ENCODE measurements around the gene CAMK4. TPM values are rescaled to one million over a fixed set of nuclear protein-coding genes. Genes with fewer than 3 reads are reported as not detected.

CAMK4 gene
- total RNA-seq, 4 donors from 2014 or later: 0.75 to 5.6 (median 4.7) TPM

DNA sequence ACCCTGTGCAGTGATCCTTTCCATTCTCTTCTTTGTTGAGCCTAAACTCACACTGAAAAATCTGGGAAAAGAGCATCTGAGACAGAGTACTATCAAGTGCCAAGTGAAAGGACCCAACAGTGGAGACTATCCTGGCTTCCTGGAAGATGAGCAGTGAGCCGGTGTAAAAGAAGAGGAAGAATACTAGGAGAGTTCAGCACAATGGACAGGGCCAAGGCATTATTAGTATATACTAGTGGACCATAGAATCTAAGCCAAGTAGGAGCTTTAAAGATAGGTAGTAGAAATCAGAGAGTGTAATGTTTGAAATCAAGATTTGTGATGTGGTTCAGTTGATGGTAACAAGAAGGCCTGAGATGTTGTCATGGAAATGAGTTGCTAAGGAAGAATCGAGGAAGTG is 140.8 kb downstream of the CAMK4 start:
- H3K36me3 ChIP-seq: no peaks in the 10 kb centered on the region
- no peak for DNase-seq
- 76 to 80% methylated on average over 2 of the region's 2 CpGs for WGBS, 2 donors (ENCODE audit: low coverage in 1 of 2)
- no peak overlapping the region for H3K27ac ChIP-seq
- no peaks in the 10 kb centered on the region for H3K9me3 ChIP-seq
- H3K4me3 ChIP-seq: no peak overlapping the region
- H3K4me1 ChIP-seq: no peaks in the 10 kb centered on the region
- H3K27me3 ChIP-seq: no peaks in the 10 kb centered on the region
- in situ Hi-C loops (cut with MboI; ENCODE audit: low pct_ligation_motif_present in 1 of 4, low pct_unique_long_range_greater_than_20kb in 1 of 4, low sequenced_read_pairs in 3 of 4): no loop called here
- intact Hi-C loops (cut with DNase I; ENCODE audit: low total_unique reads): no loop called here
- no peak for TF ChIP-seq EP300 (IDR thresholded peaks at IDR 0.05; ENCODE audit: low read depth)
- TF ChIP-seq, protein P1, sequence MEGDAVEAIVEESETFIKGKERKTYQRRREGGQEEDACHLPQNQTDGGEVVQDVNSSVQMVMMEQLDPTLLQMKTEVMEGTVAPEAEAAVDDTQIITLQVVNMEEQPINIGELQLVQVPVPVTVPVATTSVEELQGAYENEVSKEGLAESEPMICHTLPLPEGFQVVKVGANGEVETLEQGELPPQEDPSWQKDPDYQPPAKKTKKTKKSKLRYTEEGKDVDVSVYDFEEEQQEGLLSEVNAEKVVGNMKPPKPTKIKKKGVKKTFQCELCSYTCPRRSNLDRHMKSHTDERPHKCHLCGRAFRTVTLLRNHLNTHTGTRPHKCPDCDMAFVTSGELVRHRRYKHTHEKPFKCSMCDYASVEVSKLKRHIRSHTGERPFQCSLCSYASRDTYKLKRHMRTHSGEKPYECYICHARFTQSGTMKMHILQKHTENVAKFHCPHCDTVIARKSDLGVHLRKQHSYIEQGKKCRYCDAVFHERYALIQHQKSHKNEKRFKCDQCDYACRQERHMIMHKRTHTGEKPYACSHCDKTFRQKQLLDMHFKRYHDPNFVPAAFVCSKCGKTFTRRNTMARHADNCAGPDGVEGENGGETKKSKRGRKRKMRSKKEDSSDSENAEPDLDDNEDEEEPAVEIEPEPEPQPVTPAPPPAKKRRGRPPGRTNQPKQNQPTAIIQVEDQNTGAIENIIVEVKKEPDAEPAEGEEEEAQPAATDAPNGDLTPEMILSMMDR (IDR thresholded peaks at IDR 0.05): no peak
- TF ChIP-seq POLR2A (IDR thresholded peaks at IDR 0.05): no peak
- no peak for TF ChIP-seq POLR2AphosphoS5 (IDR thresholded peaks at IDR 0.05)

- no peaks in the 10 kb centered on the region for H3K9me3 ChIP-seq
- in situ Hi-C loops (cut with MboI; ENCODE audit: low pct_ligation_motif_present in 1 of 4, low pct_unique_long_range_greater_than_20kb in 1 of 4, low sequenced_read_pairs in 3 of 4) (no loop called here), intact Hi-C loops (cut with DNase I; ENCODE audit: low total_unique reads) (no loop called here)
- DNase-seq: no peak
- H3K27ac ChIP-seq: no peak overlapping the region
- TF ChIP-seq POLR2A (IDR thresholded peaks at IDR 0.05) (no peak), EP300 (IDR thresholded peaks at IDR 0.05; ENCODE audit: low read depth) (no peak), POLR2AphosphoS5 (IDR thresholded peaks at IDR 0.05) (no peak)
- TF ChIP-seq, protein P1 (IDR thresholded peaks at IDR 0.05): no peak
- no peaks in the 10 kb centered on the region for H3K36me3 ChIP-seq
- no peak overlapping the region for H3K4me3 ChIP-seq
- H3K27me3 ChIP-seq: no peaks in the 10 kb centered on the region
- H3K4me1 ChIP-seq: no peaks in the 10 kb centered on the region
These were observed 142.2 kb downstream of the CAMK4 start for GRCh38 chr5:111366388-111366787.

DNA sequence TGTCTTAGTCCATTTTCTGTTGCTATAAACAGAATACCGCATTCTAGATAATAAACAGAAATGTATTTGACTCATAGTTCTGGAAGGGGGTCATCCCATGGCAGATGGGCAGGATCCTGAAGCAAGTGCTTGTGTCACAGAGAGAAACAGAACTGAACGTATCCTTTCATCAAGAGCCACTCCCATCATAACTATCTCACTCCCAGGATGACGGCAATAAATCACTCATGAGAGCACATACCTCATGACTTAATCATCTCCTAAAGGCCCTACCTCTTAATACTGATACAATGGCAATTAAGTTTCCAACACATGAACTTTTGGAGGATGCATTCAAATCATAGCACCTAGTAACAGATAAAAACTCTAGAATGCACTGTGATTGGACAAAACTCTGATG is 142.9 kb downstream of the CAMK4 start:
- in situ Hi-C loops (cut with MboI; ENCODE audit: low pct_ligation_motif_present in 1 of 4, low pct_unique_long_range_greater_than_20kb in 1 of 4, low sequenced_read_pairs in 3 of 4): no loop called here
- WGBS, 2 donors (ENCODE audit: low coverage in 1 of 2): 55 to 64% methylated on average over 2 to 3 of the region's 3 CpGs
- DNase-seq: no peak
- Histone ChIP-seq H3K9me3 (no peaks in the 10 kb centered on the region), H3K27me3 (no peaks in the 10 kb centered on the region), H3K27ac (no peak overlapping the region), H3K4me3 (no peak overlapping the region), H3K36me3 (no peaks in the 10 kb centered on the region), H3K4me1 (no peaks in the 10 kb centered on the region)
- intact Hi-C loops (cut with DNase I; ENCODE audit: low total_unique reads): no loop called here
- TF ChIP-seq POLR2AphosphoS5 (IDR thresholded peaks at IDR 0.05): no peak
- TF ChIP-seq POLR2A (IDR thresholded peaks at IDR 0.05): no peak

DNA sequence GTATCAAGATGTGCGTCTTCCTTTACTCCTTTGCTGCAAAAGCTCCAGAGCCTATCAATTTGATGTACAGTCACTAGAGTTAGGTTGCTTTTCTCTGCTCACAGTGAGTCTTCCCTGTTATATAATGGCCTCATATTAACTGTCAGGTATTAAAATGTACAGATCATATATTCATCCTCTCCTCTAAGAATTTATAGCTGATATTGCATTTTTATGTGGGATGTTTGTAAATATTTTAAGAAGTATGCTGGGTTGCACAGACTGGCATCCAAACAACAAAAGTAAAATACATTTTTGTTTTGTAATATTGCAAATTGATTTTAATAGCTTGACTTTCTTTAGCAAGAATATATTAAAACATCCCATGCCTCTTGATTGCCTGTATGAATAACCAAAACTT is 148.6 kb downstream of the CAMK4 start:
- H3K4me1 ChIP-seq: no peaks in the 10 kb centered on the region
- H3K27ac ChIP-seq: no peak overlapping the region
- intact Hi-C loops (cut with DNase I; ENCODE audit: low total_unique reads): no loop called here
- no peak for DNase-seq
- in situ Hi-C loops (cut with MboI; ENCODE audit: low pct_ligation_motif_present in 1 of 4, low pct_unique_long_range_greater_than_20kb in 1 of 4, low sequenced_read_pairs in 3 of 4): no loop called here
- WGBS, 2 donors (ENCODE audit: low coverage in 1 of 2): 96% methylated on average over 1 of the region's 1 CpG; no CpG with 5 or more reads in 1 of the 2 donors
- TF ChIP-seq POLR2A (IDR thresholded peaks at IDR 0.05): no peak
- no peak for TF ChIP-seq EP300 (IDR thresholded peaks at IDR 0.05; ENCODE audit: low read depth)
- TF ChIP-seq, protein P1 (IDR thresholded peaks at IDR 0.05): no peak
- no peak for TF ChIP-seq POLR2AphosphoS5 (IDR thresholded peaks at IDR 0.05)
- no peaks in the 10 kb centered on the region for H3K27me3 ChIP-seq
- H3K36me3 ChIP-seq: no peaks in the 10 kb centered on the region
- no peak overlapping the region for H3K4me3 ChIP-seq
- no peaks in the 10 kb centered on the region for H3K9me3 ChIP-seq

- in situ Hi-C loops (cut with MboI; ENCODE audit: low pct_ligation_motif_present in 1 of 4, low pct_unique_long_range_greater_than_20kb in 1 of 4, low sequenced_read_pairs in 3 of 4): no loop called here
- WGBS, 2 donors (ENCODE audit: low coverage in 1 of 2): 82 to 90% methylated on average over 4 of the region's 4 CpGs
- TF ChIP-seq, protein P1 (IDR thresholded peaks at IDR 0.05): no peak
- TF ChIP-seq POLR2A (IDR thresholded peaks at IDR 0.05) (no peak), POLR2AphosphoS5 (IDR thresholded peaks at IDR 0.05) (no peak), EP300 (IDR thresholded peaks at IDR 0.05; ENCODE audit: low read depth) (no peak)
- no peaks in the 10 kb centered on the region for H3K27me3 ChIP-seq
- DNase-seq: no peak
- intact Hi-C loops (cut with DNase I; ENCODE audit: low total_unique reads): no loop called here
- H3K9me3 ChIP-seq: no peaks in the 10 kb centered on the region
- H3K4me1 ChIP-seq: no peaks in the 10 kb centered on the region
- no peaks in the 10 kb centered on the region for H3K36me3 ChIP-seq
- H3K4me3 ChIP-seq: no peak overlapping the region
- H3K27ac ChIP-seq: no peak overlapping the region
These were observed 150.2 kb downstream of the CAMK4 start for GRCh38 chr5:111374380-111374779.

All from transverse colon (tissue), 4 donors.